Calu3 (cell line): ENCODE results near the gene ADAMTSL2. TPM values are rescaled to one million over a fixed set of nuclear protein-coding genes. Genes with fewer than 3 reads are reported as not detected.

ENCODE experiments used
- BruUV-seq: library from RNA; stranded (reverse); fragments of 400-500 nt; replicated peaks from 2 replicates; lab custom pipeline; 2021; lab: Mats Ljungman, UMichigan
- CTCF ChIA-PET: fragments of 300-600 bp; sonication (Branson Sonifier 250); formaldehyde crosslinking; loops from one replicate; lab custom pipeline; 2022; ENCODE audit warnings: antibody characterized with exemption; lab: Charles Lee
- DNase-seq: peaks from one replicate; pipeline ENCODE4 v3.0.0; 2022
- H3K27ac Mint-ChIP-seq: one replicate; pipeline ENCODE4 v1.8.0; 2022; ENCODE audit warnings: mixed read lengths; ENCODE audit not compliant: unreplicated experiment
- H3K27me3 Mint-ChIP-seq: one replicate; pipeline ENCODE4 v1.8.0; 2022; ENCODE audit warnings: mixed read lengths; ENCODE audit not compliant: unreplicated experiment
- H3K36me3 Mint-ChIP-seq: one replicate; pipeline ENCODE4 v1.8.0; 2022; ENCODE audit warnings: mild to moderate bottlenecking, moderate library complexity, mixed read lengths; ENCODE audit not compliant: insufficient read depth, unreplicated experiment
- H3K4me1 Mint-ChIP-seq: one replicate; pipeline ENCODE4 v1.8.0; 2022; ENCODE audit warnings: mild to moderate bottlenecking, low read depth, mixed read lengths; ENCODE audit not compliant: unreplicated experiment
- H3K4me3 Mint-ChIP-seq: one replicate; pipeline ENCODE4 v1.8.0; 2022; ENCODE audit warnings: mild to moderate bottlenecking, low read depth, moderate library complexity, mixed read lengths; ENCODE audit not compliant: unreplicated experiment
- H3K9me3 Mint-ChIP-seq: one replicate; pipeline ENCODE4 v1.8.0; 2022; ENCODE audit warnings: low read depth, mixed read lengths; ENCODE audit not compliant: unreplicated experiment
- intact Hi-C: fragments of 100-400 bp; cut with micrococcal nuclease; formaldehyde crosslinking; loops from one replicate; pipeline ENCODE4 v1.10.0; 2022; ENCODE audit not compliant: unreplicated experiment
- total RNA-seq: library from RNA; stranded (reverse); gene quantifications from 2 replicates; pipeline ENCODE4 v1.2.3, GENCODE V29; 2022
- TF ChIP-seq, protein P1 (sequence below): fragments of 200-600 bp; IDR thresholded peaks from one replicate; pipeline ENCODE4 v1.8.0; 2022; ENCODE audit warnings: antibody characterized with exemption; ENCODE audit not compliant: unreplicated experiment

ADAMTSL2 gene
- total RNA-seq, 1 experiment from 2014 or later = 0.14 TPM

DNA sequence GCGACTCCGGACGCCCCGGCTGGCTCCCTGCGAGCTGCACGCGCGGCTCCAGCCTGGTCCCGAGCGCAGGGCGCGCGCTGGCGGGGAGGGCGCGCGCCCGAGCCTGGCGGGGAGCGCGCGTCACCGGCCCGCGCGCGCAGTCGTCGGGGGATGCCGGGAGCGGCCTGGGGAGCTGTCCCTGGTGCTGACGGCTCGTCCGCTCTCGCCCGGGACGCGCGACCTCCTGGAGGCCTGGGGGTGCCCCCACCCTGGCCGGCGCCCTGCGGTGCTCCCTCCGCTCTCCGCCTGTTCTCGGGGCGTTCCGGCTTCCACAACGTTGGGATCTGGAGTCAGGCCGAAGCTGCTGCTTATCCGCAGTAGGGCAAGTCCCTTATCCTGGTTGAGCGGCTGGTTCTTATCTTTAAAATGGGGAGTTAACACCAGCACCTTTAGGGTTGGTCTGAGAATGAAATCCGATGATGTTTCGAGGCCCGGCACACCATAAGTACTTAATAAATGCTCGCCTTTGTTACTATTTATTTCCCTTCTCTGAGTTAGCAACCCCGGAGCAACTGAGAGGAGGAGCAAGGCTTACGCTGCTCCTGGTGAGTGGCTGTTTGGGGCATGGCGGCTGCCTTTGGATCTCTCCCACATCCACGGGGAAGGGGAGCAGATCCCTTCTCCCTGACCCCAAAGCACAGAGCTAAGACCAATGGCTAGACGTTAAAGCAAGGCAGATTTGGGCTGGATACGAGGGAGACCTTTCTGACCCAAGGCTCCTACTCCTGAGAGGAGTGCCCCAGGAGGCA lies 75.0 kb downstream of the ADAMTSL2 start, which contains the start of gene FAM163B:
Gene FAM163B (minus strand): TSS at position 79 of the 788 bp plus-strand sequence. CDS start 29,166 bp downstream, outside the sequence.
- no TSS peak for BruUV-seq
- peaks cover 85% of the 10 kb centered on the region for H3K27me3 Mint-ChIP-seq
- no peaks in the 10 kb centered on the region for H3K36me3 Mint-ChIP-seq
- H3K27ac Mint-ChIP-seq = no peak within 1 kb of the TSS
- no peaks in the 10 kb centered on the region for H3K9me3 Mint-ChIP-seq
- H3K4me1 Mint-ChIP-seq = no peaks in the 10 kb centered on the region
- CTCF ChIA-PET = interaction anchor here (1.0 kb wide), 1 partner anchor 11 kb away, joined by 5 read pairs; no protein-coding TSS in a partner anchor
- no peak for DNase-seq
- intact Hi-C loops = no loop called here
- TF ChIP-seq, protein P1, sequence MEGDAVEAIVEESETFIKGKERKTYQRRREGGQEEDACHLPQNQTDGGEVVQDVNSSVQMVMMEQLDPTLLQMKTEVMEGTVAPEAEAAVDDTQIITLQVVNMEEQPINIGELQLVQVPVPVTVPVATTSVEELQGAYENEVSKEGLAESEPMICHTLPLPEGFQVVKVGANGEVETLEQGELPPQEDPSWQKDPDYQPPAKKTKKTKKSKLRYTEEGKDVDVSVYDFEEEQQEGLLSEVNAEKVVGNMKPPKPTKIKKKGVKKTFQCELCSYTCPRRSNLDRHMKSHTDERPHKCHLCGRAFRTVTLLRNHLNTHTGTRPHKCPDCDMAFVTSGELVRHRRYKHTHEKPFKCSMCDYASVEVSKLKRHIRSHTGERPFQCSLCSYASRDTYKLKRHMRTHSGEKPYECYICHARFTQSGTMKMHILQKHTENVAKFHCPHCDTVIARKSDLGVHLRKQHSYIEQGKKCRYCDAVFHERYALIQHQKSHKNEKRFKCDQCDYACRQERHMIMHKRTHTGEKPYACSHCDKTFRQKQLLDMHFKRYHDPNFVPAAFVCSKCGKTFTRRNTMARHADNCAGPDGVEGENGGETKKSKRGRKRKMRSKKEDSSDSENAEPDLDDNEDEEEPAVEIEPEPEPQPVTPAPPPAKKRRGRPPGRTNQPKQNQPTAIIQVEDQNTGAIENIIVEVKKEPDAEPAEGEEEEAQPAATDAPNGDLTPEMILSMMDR = no peak
- H3K4me3 Mint-ChIP-seq = no peak within 1 kb of the TSS

DNA sequence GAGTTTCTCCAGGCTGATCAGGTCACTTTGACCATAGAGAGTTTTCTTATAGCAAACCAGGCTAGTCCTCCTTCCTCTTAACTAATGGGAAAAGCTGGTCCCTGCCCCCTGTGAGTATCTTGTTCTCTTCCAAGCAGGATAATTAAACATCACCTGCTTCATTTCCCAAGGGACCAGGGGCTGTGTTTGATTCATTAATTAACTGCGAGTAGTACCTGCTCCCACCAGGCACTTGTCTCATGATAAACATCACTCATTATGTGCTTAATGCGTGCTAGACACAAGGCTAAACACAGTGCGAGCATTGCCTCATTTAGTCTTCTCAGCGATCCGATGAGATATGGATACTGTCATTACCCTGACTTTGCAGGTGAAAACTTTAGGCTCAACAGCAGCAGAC lies 76.3 kb downstream of the ADAMTSL2 start:
- BruUV-seq = no TSS peak
- peaks cover 85% of the 10 kb centered on the region for H3K27me3 Mint-ChIP-seq

DNA sequence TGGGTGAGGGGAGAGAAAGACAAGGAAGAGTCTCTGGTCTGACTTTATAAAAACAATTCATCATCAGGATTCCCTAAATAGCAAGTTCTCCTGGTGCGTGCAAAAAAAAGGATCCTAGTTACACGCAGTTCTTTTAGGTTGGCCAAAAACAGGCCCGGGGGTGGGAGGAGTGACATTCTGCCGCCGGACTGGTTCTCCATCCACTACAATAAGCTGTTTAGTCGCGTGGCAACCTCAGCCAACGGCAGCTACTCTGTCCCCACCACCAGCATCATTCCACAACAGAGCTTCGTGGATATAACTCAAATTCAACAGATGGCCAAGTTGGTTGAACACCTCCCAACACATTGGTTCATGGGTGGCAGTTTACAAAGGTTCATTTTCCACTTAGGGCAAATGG lies 77.5 kb downstream of the ADAMTSL2 start:
- Mint-ChIP-seq H3K36me3 (no peaks in the 10 kb centered on the region), H3K9me3 (no peaks in the 10 kb centered on the region), H3K4me1 (no peaks in the 10 kb centered on the region), H3K27ac (no peak overlapping the region), H3K27me3 (peaks cover 85% of the 10 kb centered on the region), H3K4me3 (no peak overlapping the region)
- DNase-seq = no peak
- intact Hi-C loops = no loop called here
- BruUV-seq = no TSS peak
- CTCF ChIA-PET = no interaction called here
- TF ChIP-seq, protein P1 = no peak

More for the DNA sequence above, 76.3 kb downstream of the ADAMTSL2 start:
- H3K4me3 Mint-ChIP-seq = no peak overlapping the region
- no peaks in the 10 kb centered on the region for H3K4me1 Mint-ChIP-seq
- H3K9me3 Mint-ChIP-seq = no peaks in the 10 kb centered on the region
- CTCF ChIA-PET = no interaction called here
- TF ChIP-seq, protein P1 = no peak
- intact Hi-C loops = no loop called here
- H3K27ac Mint-ChIP-seq = no peak overlapping the region
- no peaks in the 10 kb centered on the region for H3K36me3 Mint-ChIP-seq
- DNase-seq = no peak

DNA sequence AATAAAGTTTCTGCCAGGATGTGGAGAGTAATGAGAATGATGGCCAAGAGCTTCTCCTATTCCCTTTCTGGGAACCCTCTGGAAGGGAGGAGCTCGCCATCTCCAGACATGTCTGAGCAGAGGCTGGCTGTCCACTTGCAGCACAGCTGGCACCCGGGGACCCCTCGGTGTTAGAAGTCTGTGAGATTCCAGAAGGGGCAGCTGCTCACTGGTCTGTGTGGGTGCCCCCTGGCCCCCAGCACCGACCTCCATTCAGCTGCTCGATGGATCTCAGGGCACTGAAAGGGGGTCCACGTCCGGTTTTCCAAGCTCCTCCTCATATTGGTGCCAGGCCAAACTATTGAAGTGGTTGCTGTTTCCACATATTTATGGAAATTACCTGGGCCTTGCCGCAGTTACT lies 78.3 kb downstream of the ADAMTSL2 start:
- TF ChIP-seq, protein P1 = no peak
- no peak for DNase-seq
- no peak overlapping the region for H3K27ac Mint-ChIP-seq
- BruUV-seq = no TSS peak
- peaks cover 85% of the 10 kb centered on the region for H3K27me3 Mint-ChIP-seq
- intact Hi-C loops = no loop called here
- H3K4me1 Mint-ChIP-seq = no peaks in the 10 kb centered on the region
- H3K36me3 Mint-ChIP-seq = no peaks in the 10 kb centered on the region
- CTCF ChIA-PET = no interaction called here
- H3K4me3 Mint-ChIP-seq = no peak overlapping the region
- H3K9me3 Mint-ChIP-seq = no peaks in the 10 kb centered on the region
